Activated naive CD4-positive, alpha-beta T cell treated with anti-CD3 and anti-CD28 coated beads, Interleukin-2, amount 50 U/mL, for 24 hours (primary cell): ENCODE results near the gene LRRC4B.
"Not testable (repeated sequence)": the region's sequence is repeated elsewhere in the genome, so short reads cannot be mapped to it uniquely, and the experiment has no call there.

Experiments used
- H3K27ac Mint-ChIP-seq: one replicate; pipeline ENCODE4 v1.8.0; 2021; ENCODE audit warnings: mild to moderate bottlenecking, mixed read lengths
- H3K27me3 Mint-ChIP-seq: one replicate; pipeline ENCODE4 v1.8.0; 2021; ENCODE audit warnings: mixed read lengths
- H3K36me3 Mint-ChIP-seq: one replicate; pipeline ENCODE4 v1.8.0; 2021; ENCODE audit warnings: mixed read lengths
- H3K4me1 Mint-ChIP-seq: one replicate; pipeline ENCODE4 v1.8.0; 2021; ENCODE audit warnings: mixed read lengths
- H3K4me3 Mint-ChIP-seq: one replicate; pipeline ENCODE4 v1.8.0; 2021; ENCODE audit warnings: mild to moderate bottlenecking, mixed read lengths
- H3K9me3 Mint-ChIP-seq: one replicate; pipeline ENCODE4 v1.8.0; 2021; ENCODE audit warnings: mixed read lengths

Gene LRRC4B

DNA sequence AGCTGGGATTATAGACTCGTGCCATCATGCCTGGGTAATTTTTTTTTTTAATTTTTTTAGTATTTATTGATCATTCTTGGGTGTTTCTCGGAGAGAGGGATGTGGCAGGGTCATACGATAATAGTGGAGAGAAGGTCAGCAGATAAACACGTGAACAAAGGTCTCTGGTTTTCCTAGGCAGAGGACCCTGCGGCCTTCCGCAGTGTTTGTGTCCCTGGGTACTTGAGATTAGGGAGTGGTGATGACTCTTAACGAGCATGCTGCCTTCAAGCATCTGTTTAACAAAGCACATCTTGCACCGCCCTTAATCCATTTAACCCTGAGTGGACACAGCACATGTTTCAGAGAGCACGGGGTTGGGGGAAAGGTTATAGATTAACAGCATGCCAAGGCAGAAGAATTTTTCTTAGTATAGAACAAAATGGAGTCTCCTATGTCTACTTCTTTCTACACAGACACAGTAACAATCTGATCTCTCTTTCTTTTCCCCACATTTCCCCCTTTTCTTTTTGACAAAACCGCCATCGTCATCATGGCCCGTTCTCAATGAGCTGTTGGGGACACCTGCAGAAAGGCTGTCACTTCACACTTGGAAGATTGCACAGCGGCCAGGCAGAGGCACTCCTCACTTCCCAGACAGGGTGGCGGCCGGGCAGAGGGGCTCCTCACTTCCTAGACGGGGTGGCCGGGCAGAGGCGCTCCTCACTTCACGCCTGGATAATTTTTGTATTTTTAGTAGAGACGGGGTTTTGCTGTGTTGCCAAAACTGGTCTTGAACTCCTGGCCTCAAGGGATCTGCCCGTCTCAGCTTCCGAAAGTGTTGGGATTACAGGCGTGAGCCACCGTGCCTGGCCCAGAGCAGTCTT is 13.8 kb upstream of the LRRC4B start:
- H3K4me3 Mint-ChIP-seq, H3K4me1 Mint-ChIP-seq, H3K36me3 Mint-ChIP-seq, H3K27ac Mint-ChIP-seq, H3K27me3 Mint-ChIP-seq, H3K9me3 Mint-ChIP-seq: not testable (repeated sequence)

DNA sequence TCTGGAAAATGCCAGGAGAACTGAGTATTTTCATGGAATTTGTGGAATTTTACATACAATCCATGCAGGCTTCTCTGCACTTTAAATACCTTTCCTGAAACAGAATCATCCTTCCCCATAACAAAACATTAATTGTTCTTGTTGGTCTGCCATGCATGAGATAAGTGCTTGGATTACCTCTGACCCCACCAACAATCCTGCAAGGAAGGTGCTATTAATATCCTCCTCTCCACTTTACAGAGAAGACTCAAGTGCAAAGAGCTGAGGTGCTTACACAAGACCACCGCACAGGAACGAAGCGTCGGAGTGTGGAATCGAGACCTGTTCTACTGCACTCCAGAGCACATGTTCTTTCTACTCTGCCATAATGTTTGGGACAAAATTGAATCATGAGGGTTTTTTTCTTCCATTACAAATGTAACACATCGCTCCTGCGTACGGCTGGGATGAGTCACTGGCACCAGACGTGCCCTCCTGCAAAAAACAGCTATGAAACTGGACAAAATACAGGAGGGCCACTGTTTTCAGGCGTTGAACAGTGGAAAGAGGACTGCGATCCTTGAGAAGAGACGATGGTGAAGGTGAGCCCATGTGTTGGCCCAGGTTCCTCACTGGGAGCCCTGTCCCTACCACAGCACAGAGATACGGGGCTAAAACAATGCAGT is 12.9 kb upstream of the LRRC4B start:
- Mint-ChIP-seq H3K27me3 (peaks cover 1% of the 10 kb centered on the region), H3K27ac (no peak overlapping the region), H3K4me1 (no peaks in the 10 kb centered on the region), H3K36me3 (no peaks in the 10 kb centered on the region), H3K4me3 (no peak overlapping the region), H3K9me3 (no peaks in the 10 kb centered on the region)

DNA sequence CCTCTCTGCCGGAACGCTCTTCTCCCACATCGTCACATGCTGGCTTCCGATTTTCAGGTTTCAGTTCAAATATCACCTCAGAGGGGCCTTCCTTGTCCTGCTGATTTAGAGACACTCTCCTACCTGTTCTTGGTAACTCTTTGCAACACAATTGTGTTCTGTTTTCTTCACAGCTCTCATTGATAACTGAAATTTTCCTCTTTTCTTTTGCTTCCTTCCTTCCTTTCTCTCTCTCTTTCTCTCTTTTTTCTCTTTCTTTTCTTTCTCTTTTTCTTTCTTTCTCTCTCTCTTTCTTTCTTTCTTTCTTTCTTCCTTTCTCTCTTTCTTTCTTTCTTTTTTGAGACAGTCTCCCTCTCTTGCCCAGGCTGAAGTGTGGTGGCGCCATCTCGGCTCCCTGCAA is 12.0 kb upstream of the LRRC4B start:
- Mint-ChIP-seq H3K9me3 (no peaks in the 10 kb centered on the region), H3K36me3 (no peaks in the 10 kb centered on the region), H3K27me3 (peaks cover 1% of the 10 kb centered on the region), H3K27ac (no peak overlapping the region), H3K4me1 (no peaks in the 10 kb centered on the region), H3K4me3 (no peak overlapping the region)

DNA sequence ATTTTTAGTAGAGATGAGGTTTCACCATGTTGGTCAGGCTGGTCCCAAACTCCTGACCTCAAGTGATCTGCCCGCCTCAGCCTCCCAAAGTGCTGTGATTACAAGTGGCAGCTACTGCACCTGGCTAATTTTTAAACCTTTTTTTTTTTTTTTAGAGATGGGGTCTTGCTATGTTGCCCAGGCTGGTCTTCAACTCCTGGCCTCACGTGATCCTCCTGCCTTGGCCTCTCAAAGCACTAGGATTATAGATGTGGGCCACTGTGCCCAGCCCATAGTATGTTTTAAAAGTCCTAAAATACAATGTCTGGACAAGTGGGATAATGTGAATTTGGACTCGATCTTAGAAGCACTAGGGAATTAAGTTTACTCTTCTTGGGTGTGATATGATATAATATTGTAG is 8.5 kb upstream of the LRRC4B start:
- H3K4me3 Mint-ChIP-seq, H3K36me3 Mint-ChIP-seq, H3K27me3 Mint-ChIP-seq, H3K9me3 Mint-ChIP-seq, H3K4me1 Mint-ChIP-seq, H3K27ac Mint-ChIP-seq: not testable (repeated sequence)

DNA sequence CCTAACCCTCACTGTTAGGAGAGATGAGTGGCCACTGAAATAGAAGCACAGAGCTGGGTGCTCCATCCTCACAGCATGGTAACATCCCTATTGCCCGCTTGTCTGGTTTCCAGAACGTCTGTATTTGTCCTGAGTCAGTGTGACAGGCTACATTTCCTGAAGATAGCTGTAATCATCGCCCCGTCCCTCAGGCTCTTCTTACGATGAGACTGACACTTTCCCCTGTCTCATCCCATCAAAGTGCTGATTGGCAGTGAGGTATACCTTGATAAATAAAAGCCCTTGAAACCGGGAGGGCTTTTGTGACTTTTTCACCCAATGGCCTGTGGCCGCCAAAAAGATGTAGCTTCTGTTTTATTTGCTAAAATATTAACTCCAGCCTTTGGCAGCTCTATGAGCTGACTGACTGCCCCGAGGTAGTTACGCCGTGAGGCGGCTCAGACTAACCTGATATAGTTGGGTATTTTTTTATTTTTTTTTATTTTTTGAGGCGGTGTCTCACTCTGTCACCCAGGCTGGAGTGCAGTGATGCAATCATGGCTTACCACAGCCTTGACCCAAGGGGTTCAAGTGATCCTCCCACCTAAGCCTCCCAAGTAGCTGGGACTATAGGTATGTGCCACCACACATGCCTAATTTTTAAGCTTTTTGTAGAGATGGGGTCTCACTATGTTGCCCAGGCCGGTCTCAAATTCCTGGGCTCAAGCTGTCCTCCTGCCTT is 5.7 kb upstream of the LRRC4B start:
- Mint-ChIP-seq H3K4me3 (no peak overlapping the region), H3K27me3 (peaks cover 15% of the 10 kb centered on the region), H3K4me1 (no peaks in the 10 kb centered on the region), H3K36me3 (no peaks in the 10 kb centered on the region), H3K9me3 (no peaks in the 10 kb centered on the region), H3K27ac (no peak overlapping the region)

DNA sequence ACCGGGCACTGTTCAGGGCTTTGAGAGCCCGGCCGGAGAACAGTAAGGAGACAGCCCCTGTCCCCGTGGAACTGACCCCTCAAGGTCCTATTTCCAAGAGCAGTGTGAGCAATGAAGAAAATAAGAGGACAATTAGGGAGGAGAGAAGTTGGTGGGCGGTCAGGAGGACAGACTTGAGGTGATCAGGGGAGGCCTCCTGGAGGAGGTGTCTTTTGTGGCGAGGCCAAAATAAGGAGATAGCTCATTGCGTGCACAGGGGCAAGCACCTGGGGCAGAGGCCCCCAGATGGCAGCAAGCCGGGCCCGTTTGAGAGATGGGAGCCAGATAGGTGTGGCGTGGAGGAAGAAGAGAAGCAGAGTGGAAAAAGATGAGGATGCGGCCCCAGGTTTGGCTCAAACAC is 2.8 kb upstream of the LRRC4B start:
- Mint-ChIP-seq H3K9me3 (no peaks in the 10 kb centered on the region), H3K4me3 (no peak overlapping the region), H3K27me3 (peaks cover 20% of the 10 kb centered on the region), H3K36me3 (no peaks in the 10 kb centered on the region), H3K4me1 (peaks cover 7% of the 10 kb centered on the region), H3K27ac (no peak overlapping the region)

DNA sequence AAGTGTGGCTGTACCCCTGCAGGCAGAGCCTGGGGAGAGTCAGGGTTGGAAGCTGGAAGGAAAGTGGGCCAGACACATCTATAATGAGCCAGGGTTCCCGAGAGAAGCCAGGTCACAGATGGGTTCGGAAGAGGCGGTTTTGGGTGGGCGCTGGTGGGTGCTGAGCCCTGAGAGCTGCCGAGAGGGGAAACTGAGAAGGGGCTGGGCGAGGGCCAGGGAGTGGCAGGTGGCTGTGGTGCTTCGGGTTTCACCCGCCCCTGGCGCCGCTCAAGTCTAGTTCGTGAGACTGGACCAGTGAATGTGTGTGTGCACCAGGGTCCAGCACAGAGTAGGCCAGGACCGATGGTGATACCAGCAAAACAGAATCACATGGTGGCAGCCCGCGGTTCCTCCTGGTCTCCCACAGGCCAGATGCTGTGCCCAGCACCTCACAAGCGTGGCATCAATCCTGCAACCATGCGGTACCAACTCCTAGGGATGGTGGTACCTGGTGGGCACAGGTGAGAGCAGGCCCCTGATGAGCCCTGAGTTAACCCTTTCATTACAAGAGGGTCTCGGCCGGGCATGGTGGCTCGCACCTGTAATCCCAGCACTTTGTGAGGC is 1.8 kb upstream of the LRRC4B start:
- Mint-ChIP-seq H3K9me3 (no peaks in the 10 kb centered on the region), H3K4me1 (peaks cover 16% of the 10 kb centered on the region), H3K4me3 (no peak overlapping the region), H3K36me3 (no peaks in the 10 kb centered on the region), H3K27ac (no peak overlapping the region), H3K27me3 (peaks cover 26% of the 10 kb centered on the region)

DNA sequence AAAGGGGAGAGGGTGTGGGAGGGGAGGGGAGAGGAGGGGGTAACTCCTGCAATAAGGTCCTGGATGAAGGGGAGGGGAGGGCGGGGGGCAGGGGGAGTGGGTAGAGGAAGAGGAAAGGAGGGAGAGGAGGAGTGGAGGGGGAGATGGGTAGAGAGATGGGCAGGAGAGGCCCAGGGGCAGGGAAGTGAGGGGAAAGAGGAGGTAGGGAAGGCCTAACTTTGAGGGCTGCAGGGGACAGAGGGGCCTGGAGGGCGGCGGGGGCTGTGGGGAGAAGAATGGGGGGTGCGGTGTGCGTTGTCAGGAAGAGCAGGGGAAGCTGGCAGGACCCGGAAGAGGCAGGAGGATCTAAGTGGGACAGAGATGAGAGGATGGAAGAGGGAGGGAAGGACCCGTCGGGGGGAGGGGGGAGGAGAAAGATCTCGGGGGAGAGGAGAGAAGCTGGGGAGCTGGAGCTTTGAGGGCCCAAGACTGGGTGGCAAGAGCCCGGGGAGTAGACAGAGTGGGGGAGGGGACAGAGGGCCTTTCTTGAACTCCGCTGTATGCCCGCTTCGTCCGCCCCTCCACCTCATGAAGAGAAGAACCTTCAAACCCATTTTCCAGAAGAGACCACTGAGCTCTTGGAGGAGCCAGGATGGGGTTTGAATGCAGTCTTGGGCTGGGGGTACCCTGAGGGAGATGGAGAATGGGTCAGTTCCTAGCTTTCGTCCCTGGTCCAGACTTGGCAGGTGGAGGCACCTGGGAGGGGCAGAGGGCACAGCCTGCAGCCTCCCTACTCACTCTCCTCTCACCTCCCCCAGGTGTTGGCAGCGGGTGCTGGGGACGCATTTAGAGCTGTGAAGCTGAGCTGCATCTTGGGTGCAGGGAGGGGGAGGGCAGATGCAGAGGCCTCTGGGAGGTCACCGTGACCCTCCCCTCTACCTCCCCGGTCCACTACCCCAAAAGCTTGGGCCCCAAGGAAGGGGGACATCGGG is 778 bp upstream of the LRRC4B start:
- Mint-ChIP-seq H3K27ac (no peak overlapping the region), H3K9me3 (no peaks in the 10 kb centered on the region), H3K4me3 (no peak overlapping the region), H3K36me3 (no peaks in the 10 kb centered on the region), H3K4me1 (peaks cover 17% of the 10 kb centered on the region), H3K27me3 (peaks cover 31% of the 10 kb centered on the region)

DNA sequence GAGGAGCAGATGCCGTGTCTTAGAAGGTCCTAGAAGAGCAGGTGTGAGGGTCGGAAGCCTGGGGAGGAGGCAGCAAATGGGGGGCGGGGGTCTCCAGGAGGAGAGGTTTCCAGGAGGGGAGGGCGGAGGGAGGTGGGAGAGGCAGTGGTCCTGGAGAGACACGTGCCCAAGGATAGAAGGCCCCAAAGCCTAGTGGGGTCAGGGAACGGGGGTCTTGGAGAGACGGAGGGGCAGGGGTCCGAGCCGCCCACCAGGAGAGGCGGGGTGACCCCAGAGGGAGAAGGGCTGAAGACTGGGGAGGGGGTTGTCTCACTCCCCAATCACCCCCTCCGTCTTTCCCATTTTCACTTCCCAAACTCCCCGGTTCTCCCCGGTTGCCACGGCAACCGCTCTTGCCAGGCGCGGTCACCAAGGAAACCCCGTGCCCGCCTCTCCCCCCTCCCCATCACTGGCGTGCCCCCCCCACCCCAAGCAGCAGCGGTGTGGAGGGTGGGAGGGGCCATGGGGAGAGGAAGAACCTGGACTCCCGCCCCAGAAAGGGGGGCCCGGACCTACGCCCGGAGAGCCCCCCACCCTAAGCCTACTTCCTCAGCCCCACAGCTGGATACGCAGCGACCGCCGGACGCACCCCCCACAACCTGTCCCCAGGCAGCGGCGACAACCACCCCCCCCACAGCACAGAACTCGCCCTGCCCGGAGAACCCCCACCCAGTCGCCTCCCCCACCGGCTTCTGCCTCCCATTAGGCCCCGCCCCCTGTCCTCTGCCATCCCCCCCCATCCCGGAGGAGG is 988 bp downstream of the LRRC4B start:
- Mint-ChIP-seq H3K9me3 (no peaks in the 10 kb centered on the region), H3K4me1 (peaks cover 17% of the 10 kb centered on the region), H3K4me3 (peak overlapping the region; percentile 58), H3K36me3 (no peaks in the 10 kb centered on the region), H3K27ac (no peak overlapping the region), H3K27me3 (peaks cover 44% of the 10 kb centered on the region)

DNA sequence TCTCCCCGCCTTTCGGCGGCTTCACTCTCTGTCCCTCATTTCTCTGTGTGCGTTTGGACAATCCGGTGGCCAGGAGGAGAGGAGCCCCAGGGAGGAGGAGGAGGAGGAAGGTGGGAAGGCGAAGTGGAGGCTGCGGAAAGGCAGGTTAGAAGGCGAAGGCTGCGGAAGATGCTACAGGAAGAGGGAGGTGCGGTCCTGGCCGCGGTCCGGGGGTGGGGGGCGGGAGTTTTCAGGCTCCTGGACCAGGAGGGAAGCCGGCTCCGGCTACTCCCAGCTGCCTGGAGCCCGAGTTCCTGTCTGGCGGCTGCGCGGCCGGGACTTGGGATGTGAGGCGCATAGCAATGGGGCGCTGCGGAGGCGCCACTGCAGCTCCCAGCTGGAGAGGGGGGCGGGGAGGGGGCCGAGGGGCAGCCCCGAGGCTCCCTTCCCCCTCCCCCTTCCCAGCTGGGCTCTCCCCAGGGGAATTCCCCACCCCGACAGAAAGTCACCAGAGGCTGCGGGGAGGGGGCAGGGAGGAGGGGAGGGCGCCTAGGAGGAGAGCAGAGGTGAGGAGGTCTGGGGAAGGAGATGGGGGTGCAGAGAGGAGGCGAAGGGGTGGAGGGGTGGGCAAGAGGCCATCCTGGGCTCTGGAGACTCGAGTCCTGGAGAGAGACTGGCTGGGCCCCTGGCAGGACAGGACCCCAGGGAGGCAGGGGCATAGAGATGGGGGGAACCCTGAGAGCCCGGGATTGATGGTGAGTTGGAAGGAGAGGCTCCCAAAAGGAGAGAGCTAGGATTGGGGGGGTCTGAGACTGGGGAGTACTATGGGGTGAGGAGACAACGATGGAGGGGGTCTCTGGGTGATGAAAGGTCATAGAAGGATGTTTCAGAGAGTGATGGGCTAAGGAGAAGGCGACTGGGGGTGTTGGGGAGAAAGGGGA is 2.0 kb downstream of the LRRC4B start:
- Mint-ChIP-seq H3K36me3 (no peaks in the 10 kb centered on the region), H3K27me3 (peaks cover 43% of the 10 kb centered on the region), H3K27ac (no peak overlapping the region), H3K4me1 (peaks cover 17% of the 10 kb centered on the region), H3K4me3 (peak overlapping the region; percentile 58), H3K9me3 (no peaks in the 10 kb centered on the region)

DNA sequence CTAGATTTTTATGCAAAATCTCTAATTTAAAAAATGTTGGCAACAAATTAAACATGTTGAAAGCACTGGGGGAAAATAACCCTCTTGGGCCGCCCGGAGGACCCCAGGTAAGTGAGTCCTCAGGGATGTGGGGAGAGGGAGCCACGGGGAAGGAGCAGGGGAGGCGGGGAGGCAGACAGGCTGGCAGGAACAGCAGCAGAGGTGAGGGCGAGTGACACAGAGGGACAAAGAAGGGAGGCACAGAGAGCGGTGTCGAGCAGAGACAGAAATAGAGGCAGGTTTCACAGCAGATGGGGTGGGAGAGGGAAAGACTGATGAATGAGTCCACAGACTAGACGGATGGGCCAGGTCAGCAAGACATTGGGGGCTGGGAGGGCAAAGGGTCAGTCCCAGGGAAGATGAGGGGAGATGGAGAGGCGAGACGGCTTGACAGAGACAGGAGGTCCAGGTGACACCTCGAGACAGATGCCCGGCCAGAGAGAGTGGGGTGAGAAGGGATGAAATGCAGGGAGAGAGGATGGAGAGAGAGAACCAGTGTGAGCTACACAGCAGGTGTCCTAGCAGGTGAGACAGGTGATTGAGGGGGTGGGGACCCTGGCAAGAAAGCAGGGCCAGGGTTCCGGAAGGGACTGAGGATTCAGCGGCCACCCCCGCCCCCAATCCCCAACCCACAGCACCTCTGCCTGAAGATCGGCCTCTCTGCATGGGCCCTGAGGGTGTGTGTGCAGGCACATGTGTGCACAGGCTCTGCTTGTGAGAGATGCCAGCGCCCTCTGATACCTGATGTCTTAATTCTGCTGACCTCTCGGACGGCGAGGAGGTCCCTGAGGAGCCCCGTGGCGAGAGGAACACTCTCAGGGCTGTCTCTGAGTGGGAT is 3.8 kb downstream of the LRRC4B start:
- peaks cover 35% of the 10 kb centered on the region for H3K27me3 Mint-ChIP-seq
- no peaks in the 10 kb centered on the region for H3K36me3 Mint-ChIP-seq
- no peak overlapping the region for H3K27ac Mint-ChIP-seq
- H3K4me3 Mint-ChIP-seq = no peak overlapping the region
- no peaks in the 10 kb centered on the region for H3K9me3 Mint-ChIP-seq
- peaks cover 17% of the 10 kb centered on the region for H3K4me1 Mint-ChIP-seq

DNA sequence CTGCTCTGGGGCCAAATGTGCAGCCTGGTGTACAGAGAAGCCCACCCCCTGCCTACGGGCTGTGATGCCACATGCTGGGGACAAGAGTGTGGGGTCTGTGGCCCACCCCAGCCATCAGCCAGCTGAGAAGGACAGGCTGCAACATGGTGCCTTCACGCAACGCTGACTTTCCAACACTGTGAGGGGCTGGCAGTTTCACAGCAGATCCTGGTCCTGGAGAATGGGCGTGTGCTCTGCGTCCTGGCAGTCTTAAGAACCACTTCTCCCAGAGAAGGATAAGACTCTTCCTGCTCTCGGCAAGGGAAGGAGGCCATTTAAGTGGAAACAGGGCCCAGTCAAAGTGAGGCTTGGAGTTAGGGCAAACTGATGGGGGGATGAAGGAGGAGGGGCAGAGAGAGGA is 4.6 kb downstream of the LRRC4B start:
- no peaks in the 10 kb centered on the region for H3K36me3 Mint-ChIP-seq
- H3K9me3 Mint-ChIP-seq = no peaks in the 10 kb centered on the region
- peaks cover 17% of the 10 kb centered on the region for H3K4me1 Mint-ChIP-seq
- no peak overlapping the region for H3K4me3 Mint-ChIP-seq
- no peak overlapping the region for H3K27ac Mint-ChIP-seq
- peaks cover 34% of the 10 kb centered on the region for H3K27me3 Mint-ChIP-seq

DNA sequence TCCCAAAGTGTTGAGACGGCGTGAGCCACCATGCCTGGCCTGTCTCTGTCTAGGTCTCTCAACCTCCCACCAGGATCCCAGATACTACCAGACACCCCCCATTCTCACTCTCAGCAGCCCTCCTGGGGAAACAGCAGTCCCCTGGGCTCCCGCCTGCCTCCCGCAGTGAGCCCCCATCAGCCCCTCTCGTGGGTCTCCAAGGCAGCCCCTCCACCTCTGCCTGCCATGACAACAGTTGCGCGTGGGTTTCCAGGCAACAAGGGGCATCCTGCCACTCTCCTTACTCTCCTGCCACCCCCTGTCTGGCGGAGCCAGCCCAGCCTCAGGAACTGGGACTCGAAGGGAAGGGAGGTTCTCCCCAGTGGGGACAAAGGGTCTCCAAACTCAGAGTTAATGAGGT is 5.2 kb downstream of the LRRC4B start:
- H3K27ac Mint-ChIP-seq = no peak overlapping the region
- peaks cover 36% of the 10 kb centered on the region for H3K27me3 Mint-ChIP-seq
- no peaks in the 10 kb centered on the region for H3K36me3 Mint-ChIP-seq
- H3K4me1 Mint-ChIP-seq = peaks cover 17% of the 10 kb centered on the region
- H3K9me3 Mint-ChIP-seq = no peaks in the 10 kb centered on the region
- no peak overlapping the region for H3K4me3 Mint-ChIP-seq
